ENCODE results near the gene GRHL3.

Gene GRHL3

DNA sequence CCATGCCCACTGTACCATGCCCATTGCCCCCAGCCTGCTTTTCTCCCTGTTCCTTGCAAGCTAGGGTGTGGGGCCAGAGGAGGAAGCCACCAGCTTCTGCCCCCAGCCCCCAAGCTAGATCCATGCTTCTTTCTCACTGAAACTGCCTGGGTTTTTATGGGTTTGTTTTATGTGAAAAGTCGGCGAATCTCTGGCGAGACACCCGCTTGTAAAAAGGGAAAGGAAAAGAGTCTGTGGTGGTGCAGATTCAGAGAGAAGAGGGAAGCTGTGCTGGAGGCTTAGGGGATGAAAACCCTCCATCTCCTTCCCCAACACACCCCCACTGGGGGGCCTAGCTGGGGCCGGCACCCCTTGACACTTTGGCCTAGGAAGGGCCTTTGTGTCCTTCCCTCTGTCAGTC is 26.2 kb downstream of the GRHL3 start:
- no peak for DNase-seq

DNA sequence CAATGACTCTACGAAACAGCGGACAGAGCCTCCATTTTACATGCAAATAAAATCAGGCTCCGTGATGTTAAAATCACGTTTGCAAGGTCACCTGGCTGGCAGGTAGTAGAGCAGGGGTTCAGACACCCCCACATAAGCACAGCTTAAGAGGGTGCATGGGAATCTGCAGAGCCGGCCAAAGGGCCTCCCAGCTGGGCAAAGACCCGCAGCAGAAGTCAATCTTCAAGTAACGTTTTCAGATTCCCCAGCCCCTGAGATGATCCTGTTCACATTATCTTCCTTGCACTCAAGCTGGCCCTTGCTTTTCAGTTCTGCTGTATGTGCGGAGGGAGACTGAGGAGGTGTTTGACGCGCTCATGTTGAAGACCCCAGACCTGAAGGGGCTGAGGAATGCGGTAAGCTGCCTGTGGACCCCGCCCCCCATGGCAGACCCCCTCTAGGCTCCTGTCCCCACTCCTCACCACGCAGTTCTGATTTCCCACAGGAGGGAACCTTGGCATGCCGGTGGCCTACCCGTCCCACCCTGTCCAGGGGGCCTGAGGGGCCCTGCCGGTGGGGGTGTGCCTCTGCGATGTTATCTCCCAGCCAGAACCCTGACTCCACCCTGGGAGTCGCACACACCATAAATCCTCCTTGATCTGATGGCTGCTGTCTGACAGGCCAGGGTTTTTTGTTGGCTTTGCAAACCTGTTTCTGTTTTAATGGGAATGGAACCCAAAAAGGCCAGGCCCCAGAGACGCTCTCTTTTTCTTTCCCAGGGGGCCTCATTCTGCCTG is 28.2 kb downstream of the GRHL3 start:
- no peak for DNase-seq

DNA sequence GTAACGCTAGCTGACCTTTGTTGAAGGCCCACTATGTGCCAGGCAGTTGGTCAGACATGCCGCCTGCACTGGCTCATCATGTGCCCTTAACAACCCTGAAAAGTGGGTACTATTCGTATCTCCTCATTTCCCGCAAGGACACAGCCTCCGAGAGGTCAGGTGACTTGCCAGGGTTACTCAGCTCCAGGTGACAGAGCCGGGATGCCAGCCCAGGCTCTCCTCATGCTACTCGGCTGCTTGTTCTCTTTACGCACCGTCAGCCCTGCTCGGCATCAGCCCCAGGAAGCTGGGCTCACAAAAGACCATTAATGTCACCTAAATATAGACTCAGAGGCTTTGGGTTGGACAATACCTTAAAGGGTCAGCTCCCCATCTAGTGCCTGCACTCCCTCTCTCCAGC is 29.0 kb downstream of the GRHL3 start:
- DNase-seq: no peak

DNA sequence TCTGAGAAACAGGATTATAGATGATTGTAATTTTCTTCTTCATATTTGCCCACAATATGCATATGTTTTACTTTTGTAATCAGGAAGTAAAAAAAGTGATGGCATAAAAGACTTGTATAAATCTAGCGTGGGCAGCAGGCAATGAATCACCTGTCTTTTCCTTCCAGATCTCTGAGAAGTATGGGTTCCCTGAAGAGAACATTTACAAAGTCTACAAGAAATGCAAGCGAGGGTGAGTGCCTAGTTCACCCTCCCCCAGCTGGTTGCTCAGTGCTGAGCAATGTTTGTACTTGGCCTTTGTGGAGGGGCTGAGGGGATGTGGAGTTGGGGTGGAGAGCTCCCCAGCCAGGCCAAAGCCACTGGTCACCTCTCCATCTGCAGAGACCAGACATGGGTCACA is 30.7 kb downstream of the GRHL3 start:
- no peak for DNase-seq

DNA sequence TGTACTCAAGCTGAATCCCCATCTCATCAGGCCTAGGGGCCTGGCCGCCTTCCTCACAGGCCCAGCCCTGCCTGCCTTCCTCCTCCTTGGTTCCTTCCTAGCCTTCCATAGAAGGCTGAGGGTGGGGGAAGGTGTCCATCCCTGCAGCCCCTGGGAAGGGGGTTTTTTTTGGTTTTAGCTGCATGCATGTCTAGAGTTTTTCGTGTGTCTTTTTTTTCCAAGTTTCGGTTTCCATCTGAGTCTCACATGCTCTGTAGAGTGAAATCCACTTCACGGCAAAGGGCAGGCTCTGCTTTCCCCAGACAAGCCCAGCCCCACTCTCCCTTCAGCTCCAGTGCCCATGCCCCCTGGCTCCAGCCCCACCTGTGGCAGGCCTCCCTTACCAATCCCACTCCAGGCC is 32.1 kb downstream of the GRHL3 start:
- no peak for DNase-seq

DNA sequence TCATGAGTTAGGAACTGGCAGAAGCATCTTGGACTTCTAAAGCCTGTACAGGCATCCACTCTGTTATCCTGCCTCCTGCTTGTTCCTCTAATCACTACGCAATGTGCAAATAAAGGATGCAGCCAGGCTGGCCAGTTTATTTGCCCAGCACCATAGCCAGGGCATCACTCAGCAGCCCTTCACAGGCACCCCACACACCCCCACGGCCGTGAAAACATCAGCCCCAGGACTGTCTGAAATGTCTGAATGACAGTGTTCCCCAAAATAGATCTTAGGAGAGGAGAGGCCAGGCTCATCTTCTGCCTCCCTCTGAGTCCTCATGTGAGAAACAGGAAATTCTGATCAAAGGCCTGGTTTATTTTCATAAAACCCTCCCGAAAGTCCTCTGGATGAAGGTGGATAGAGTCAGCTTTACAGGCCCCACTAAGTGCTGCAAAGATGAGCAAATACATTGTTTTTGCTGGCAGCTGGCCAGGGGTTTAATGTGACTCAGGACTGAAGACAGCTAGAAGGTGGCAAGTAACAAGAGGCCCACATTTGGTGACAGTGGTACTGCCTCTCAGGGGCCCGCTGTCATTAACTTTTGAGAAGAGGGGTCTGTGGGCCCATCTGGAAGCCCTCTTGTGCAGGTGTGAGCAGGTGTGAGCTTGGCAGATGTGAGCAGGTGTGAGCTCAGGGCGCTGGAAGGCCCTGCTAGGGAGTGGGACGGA is 32.9 kb downstream of the GRHL3 start:
- no peak for DNase-seq

DNA sequence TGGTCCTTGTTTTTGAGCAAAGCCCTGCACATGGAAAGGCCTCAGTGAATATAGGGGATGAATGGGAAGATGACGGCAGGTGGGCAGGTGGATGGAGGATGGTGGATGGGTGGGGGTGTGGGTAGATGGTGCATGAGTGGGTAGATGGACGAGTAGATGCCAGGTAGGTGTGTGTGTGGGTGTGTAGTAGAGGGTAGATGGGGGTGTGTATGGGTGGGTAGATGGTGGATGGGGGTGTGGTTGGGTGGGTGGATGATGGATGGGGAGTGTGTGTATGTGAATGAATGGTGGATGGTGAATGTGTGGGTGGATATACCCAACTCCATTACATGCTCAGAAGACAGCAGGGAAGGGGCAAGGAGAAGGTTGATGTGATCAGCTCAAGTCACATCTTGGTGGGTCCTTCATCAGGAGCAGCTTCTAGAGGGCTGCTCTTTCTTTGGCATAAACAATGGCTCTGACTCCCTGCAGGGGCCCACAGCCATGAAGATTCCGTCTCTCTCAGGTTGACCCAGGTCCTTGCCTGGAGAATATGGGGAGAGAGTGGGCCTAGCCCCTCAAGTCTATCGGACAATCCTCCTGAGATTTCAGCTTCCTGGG is 34.2 kb downstream of the GRHL3 start:
- no peak for DNase-seq

DNA sequence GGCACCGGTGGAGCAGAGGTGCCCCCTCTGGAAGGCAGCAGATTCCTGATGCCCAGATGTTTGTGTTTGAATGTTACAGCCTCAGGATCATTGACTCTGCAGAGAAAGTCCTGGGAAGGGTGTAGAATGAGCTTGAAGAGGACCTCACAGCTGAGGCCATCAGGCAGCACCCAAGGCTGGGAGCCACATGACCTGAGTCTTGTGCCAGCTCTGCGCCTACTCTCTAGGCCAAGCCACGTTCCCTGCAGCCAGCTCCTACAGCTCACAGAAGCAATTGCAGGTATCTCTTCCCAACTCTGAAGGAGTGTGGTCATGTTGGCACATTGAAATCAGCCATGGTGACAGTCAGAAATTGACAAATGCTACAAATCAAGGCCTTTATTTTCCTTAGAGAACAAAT is 36.3 kb downstream of the GRHL3 start:
- DNase-seq: no peak

DNA sequence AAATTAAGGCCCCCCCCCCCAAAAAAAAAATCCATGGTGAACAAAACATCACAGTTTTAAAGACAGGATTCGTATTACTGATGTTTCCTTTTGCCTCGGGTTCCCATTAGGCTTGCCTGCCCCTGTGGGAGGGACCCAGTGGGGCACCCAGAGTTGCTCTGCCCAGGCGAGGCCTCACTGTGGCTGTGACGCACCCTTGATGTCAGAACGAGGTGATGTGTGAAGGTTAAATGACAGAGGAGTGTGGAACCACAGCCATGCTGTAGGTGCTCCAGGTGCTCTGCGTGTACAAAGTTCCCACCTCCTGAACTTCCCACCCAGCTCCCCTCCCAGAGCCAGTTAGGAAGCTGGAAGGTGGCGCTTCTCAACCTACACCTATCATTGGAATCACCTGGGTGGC is 37.9 kb downstream of the GRHL3 start:
- DNase-seq: no peak

DNA sequence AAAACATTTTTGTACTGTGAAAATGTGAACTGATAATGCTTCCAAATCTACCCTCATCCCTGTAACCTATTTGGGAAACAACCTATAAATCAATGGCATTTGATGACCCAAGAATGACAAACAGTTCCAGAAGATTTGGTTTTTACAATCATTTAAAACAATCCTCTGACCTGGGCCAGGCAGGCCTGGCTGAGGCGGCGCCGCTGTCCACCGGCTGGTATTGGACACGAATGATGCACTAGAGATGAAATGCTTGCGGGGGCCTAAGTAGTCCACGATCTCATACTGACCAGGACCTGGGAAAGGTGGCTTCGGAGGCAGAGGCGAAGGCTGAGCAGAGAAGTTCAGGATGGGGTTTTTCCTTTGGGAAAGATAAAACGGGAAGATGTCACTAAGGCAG is 41.5 kb downstream of the GRHL3 start:
- DNase-seq: no peak

DNA sequence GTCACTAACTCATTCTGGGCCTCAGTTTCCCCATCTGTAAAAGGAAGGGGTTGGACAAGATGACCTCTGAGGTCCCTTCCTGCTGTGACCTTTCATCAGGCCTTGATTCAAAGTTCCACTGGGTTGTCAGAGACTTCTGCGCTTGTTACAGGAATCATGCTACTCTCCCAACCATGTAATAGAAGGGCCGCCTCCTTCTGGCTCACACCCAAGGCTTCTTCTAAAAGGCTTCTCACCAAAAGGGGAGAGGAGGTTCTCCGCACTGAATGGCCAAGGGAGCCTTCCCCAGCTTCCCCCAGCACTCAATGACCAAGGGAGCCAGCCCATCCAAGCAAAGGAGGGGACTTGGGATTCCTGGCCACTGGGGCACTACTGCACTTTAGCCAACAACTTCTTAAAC is 42.7 kb downstream of the GRHL3 start:
- no peak for DNase-seq

DNA sequence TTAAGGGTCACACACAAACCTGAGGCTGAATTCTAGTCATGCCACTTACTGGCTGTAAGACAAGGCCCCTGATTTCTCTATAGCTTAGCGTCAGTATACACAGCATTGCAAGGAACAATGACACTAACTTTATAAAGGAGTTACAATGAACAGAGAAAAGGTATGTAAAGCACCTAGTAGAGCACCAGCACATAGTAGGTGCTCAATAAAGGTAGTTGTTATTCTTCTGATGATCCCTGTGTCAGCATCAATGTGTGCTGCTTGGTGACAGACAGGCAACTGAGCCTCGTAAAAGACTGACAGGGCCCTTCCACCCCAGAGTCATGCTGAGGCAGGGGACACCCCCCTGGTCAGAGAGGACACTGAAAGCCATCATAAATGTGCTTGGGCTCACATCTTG is 43.2 kb downstream of the GRHL3 start:
- DNase-seq: no peak

DNA sequence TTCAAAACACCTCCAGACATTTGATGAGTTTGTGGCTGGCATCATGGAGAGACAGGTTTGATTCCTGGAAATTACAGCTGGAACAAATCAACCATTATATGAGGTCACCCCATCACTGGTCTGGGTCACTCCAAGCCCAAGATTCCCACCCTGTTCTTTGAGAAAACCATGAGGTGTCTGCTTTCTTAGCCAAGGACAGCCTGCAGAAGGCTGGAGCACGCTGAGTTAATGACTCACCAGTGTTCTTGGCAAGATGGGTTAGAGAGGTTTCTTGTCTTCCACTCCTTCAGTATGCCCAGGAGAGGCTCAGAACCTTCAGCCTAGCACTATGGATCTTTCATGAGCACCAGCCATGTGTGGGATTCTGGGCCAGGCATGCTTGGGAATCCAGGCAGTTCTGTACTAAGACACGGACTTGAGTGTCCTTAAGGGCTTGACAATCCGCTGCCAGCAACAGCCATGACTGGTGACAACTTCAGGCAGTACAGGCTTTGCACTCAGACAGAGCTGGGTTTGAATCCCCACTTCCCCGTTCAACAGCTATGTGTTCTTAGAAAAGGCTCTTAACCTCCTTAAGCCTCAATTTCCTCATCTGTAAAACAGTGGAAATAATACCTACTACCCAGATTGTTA is 43.9 kb downstream of the GRHL3 start:
- DNase-seq: no peak

DNA sequence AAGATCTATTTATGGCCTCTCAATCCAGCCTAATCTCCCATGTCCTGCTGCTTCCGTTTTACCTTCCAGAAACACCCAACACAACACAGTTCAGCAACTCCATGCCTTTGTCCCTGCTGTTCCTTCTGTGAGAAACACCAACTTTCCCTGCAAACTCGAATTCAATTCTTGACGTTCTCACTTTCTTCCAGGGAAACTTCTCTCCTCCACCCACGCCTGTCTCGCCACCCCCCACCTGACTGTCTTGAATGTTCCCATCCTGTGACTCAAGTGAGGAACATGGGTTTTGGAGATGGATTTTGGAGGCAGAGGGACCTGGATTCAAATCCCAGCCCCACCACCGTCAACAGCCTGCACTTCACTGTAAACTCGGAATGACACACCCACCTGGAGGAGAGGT is 44.8 kb downstream of the GRHL3 start:
- no peak for DNase-seq

DNA sequence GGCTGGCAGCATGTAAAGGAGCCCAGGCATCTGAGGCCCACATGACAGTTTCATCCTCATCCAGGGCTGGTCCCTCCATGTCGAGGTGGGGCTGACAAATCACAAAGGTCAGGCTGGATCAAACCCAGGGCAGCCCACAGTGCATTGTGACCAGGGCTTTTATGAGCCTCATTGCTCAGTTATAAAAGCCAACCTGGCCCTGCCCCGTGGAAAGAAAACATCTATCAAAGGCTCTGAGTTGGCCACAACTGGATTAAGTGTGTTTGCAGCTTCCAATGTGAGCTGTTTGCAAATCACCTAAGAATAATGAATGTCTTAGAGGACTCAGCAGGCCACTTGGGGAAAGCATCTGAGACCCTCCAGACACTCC is 45.4 kb downstream of the GRHL3 start:
- DNase-seq: no peak

DNA sequence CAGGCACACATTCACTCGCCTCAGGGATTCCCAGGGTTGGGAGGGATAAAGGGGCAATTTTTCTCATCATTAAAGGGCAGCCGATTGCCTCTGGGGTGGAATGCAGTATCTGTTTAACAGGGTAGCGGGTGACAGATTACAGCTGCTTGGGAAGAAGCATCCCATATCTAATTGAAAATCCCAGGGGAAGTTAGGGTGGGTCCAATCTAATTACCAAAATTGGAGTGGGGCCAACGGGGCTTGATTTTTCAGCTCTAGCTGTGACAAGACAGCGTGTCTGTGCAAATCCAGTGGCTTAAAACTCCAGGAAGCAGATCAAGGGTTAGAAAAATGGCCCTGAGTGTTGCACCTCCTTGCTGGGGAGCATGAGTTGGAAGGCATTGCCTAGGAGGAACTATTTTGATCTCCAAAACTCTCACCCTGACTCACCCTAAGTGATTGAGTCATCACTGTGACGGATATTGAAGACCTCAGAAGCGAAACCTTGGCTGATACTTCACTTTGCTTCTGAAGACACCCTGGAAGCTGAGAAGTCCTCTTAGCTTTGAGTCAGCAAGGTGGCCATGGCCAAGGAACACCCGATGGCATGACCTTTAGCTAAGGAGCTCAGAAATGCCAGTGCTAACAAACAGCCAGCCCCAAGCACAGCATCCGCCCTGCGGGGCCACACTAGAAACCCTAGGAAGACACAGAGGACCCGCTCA is 46.0 kb downstream of the GRHL3 start:
- DNase-seq: no peak

DNA sequence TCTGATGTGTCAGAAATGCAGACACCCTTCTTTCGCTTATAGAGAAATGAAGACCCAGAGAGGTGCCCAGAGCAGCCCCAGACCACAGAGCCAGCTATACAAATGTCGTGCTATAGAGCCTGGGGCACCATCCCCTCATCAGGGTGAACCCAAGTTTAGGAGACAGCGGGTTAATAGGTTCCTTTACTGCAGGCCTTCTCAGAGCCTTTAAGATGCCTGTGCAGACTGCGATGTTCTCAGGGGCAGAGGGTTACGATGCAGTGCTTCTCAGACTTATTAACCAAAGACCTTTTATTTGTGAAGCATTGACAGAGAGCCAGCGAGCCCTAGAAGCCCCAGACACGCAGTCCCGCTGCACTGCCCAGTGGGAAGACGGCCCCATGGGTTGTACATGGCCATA is 47.5 kb downstream of the GRHL3 start:
- no peak for DNase-seq

DNA sequence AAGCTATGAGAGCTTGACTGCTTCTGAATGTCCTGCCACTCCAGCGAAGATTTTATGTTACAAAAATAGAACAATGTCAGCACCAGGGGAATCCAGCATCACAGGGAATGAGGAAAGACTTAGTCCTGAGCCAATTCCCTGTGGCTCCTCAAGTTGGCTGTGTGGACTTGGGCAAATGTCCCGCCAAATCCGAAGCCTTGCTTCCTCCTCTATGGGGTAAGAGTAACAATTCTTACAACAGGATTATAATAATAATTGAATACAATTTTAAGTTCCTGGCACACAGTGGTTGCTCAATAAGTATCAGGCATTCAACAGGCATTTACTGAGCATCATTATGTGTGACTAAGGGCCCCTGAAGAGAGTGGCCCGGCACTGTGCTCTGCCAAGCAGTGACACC is 50.0 kb downstream of the GRHL3 start:
- DNase-seq: no peak

DNA sequence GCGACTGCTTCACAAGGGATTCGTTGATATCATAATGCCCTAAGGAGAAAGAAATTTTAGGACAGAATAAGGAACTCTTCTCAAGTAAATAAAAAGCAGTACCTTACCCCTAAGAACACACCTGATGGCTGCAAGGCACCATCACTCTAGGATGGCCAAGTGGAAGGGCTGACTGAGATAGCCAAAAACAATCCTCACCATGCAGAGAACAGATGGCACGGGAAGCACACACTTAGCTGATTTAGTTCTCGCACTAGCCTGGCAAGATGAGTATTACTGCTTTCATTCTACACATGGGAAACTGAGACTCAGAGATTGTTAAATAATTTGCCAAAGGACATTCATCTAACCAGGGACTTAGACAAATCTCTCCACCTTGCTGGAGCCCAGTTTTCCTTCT is 50.6 kb downstream of the GRHL3 start:
- DNase-seq: no peak

DNA sequence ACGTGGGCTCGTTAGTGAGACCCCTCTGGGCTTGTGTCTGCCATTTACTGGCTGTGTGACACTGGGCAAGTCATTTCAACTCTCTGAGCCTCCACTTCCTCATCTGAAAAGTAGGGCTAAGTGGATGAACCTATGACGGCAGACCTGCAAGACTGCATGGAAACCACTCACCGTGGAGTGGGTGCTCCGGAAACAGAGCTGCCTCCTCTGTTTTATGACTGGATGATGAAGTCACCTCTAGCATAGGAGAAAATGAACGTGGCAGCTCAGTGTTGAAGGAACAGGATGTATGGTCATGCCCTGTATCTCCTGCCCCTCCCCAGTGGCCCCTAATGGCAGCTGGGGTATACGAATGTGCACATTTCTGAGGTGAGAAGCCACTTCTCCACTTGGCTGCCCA is 53.9 kb downstream of the GRHL3 start:
- DNase-seq: no peak

DNA sequence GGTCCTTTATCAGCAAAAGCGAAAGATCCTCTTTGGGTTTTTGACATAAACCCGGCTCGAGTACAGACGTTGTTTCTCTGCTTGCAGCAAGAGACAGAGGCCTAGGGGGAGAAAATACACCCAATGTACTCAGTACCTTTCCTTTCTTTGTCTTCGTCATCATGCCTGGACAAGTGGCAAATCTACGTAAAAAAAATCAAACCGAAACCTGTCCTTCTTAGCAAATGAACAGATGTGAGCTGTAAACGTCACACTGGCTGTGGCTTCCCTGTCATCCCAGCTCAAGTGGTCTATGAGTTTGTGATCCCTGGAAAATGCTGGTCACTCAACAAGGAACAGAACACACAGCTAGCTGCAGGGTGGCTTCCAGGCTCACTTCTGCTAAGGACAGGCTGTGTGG is 54.6 kb downstream of the GRHL3 start:
- DNase-seq: no peak

DNA sequence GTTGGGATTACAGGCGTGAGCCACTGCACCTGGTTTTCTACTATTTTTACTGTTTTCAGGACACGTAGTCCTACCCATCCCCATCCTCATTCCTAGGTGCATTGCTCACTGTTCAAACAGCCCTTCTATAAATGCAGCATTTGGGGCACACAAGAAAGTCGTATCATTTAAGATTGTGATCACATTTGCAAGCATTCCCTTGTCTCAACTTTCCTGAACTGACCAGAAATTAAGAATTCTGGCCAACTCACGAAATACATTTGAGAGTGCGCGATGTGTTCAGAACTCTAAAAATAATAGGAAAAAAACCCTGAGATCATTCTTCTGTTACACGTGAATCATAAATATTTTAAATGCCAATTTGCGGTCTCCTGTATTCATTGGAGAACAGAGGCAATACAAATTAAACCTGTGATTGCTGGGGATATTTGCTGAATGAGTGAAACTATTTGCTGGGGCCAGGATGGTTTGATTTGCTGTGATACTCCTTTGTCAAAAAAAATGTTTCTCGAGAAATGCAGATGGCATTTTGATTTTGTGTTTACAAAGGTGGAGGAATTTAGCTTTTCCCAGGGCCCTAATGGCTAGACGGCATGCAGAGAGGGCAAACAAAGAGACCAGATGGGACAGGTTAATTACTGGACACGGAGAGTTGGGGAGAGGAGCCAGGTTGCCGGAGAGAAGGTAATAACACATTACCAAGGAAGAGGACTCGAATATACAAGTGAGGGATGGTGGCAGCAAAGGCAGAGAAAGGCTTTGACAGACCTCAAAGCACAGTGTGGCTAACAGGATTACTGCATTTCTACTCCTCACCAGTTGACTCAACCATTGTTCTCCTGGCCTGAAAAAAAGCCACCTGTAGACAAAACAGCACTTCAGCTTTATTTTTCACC is 56.0 kb downstream of the GRHL3 start:
- no peak for DNase-seq

Data from left hindlimb (tissue), 1 donor.